ENCODE results near the gene KCNS1. TPM values are rescaled to one million over a fixed set of nuclear protein-coding genes. Genes with fewer than 3 reads are reported as not detected.

The KCNS1 gene
- total RNA-seq, 1 donor from 2014 or later, result not detected

- no peaks in the 10 kb centered on the region for H3K36me3 Mint-ChIP-seq (ENCODE audit: unreplicated experiment)
Observed at GRCh38 chr20:45088247-45088646, 12.7 kb downstream of the KCNS1 start.

GRCh38 chr20:45087814-45088213, 13.1 kb downstream of the KCNS1 start:
- no peak overlapping the region for H3K27ac Mint-ChIP-seq (ENCODE audit: unreplicated experiment)
- no peak for TF ChIP-seq CTCF (IDR thresholded peaks at IDR 0.05; ENCODE audit: partially characterized antibody, unreplicated experiment)
- peaks cover 7% of the 10 kb centered on the region for H3K4me1 Mint-ChIP-seq (ENCODE audit: low read depth, unreplicated experiment)
- no peak overlapping the region for H3K4me3 Mint-ChIP-seq (ENCODE audit: unreplicated experiment)
- no peak for DNase-seq
- H3K9me3 Mint-ChIP-seq (ENCODE audit: unreplicated experiment), result no peaks in the 10 kb centered on the region
- no peaks in the 10 kb centered on the region for H3K27me3 Mint-ChIP-seq (ENCODE audit: unreplicated experiment)
- H3K36me3 Mint-ChIP-seq (ENCODE audit: unreplicated experiment), result no peaks in the 10 kb centered on the region

More at GRCh38 chr20:45088247-45088646, 12.7 kb downstream of the KCNS1 start:
- no peaks in the 10 kb centered on the region for H3K27me3 Mint-ChIP-seq (ENCODE audit: unreplicated experiment)
- H3K4me1 Mint-ChIP-seq (ENCODE audit: low read depth, unreplicated experiment), result peaks cover 7% of the 10 kb centered on the region
- no peak overlapping the region for H3K27ac Mint-ChIP-seq (ENCODE audit: unreplicated experiment)
- no peaks in the 10 kb centered on the region for H3K9me3 Mint-ChIP-seq (ENCODE audit: unreplicated experiment)
- H3K4me3 Mint-ChIP-seq (ENCODE audit: unreplicated experiment), result no peak overlapping the region
- no peak for DNase-seq
- no peak for TF ChIP-seq CTCF (IDR thresholded peaks at IDR 0.05; ENCODE audit: partially characterized antibody, unreplicated experiment)

GRCh38 chr20:45087097-45087790, 13.7 kb downstream of the KCNS1 start:
- no peak overlapping the region for H3K27ac Mint-ChIP-seq (ENCODE audit: unreplicated experiment)
- no peak for TF ChIP-seq CTCF (IDR thresholded peaks at IDR 0.05; ENCODE audit: partially characterized antibody, unreplicated experiment)
- no peaks in the 10 kb centered on the region for H3K27me3 Mint-ChIP-seq (ENCODE audit: unreplicated experiment)
- no peaks in the 10 kb centered on the region for H3K36me3 Mint-ChIP-seq (ENCODE audit: unreplicated experiment)
- H3K9me3 Mint-ChIP-seq (ENCODE audit: unreplicated experiment), result no peaks in the 10 kb centered on the region
- no peak overlapping the region for H3K4me3 Mint-ChIP-seq (ENCODE audit: unreplicated experiment)
- DNase-seq, result no peak
- peaks cover 7% of the 10 kb centered on the region for H3K4me1 Mint-ChIP-seq (ENCODE audit: low read depth, unreplicated experiment)

DNA sequence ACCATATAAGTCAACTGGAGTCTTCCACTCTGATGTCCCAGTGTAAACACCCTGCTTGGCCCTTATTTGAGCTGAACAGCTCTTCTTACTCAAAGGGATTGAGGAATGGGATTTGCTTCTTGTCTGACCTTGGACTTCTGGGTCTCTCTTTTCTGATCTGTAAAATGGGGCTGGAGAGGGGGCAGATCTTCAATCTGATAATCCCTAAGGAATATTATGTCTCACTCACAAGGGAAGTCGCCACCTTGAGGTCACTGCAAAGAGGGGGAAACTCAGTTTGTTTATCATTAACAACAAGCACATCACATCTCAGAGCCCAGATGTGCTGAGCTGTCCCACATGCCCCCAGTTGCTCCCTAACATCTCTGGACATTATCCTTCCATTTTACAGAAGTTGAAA, 15.1 kb downstream of the KCNS1 start:
- Mint-ChIP-seq H3K4me1 (ENCODE audit: low read depth, unreplicated experiment) (peaks cover 2% of the 10 kb centered on the region), H3K36me3 (ENCODE audit: unreplicated experiment) (peaks cover 5% of the 10 kb centered on the region)

More for the DNA sequence above, 15.1 kb downstream of the KCNS1 start:
- no peak for TF ChIP-seq CTCF (IDR thresholded peaks at IDR 0.05; ENCODE audit: partially characterized antibody, unreplicated experiment)
- H3K27ac Mint-ChIP-seq (ENCODE audit: unreplicated experiment), result no peak overlapping the region
- no peaks in the 10 kb centered on the region for H3K9me3 Mint-ChIP-seq (ENCODE audit: unreplicated experiment)
- no peak overlapping the region for H3K4me3 Mint-ChIP-seq (ENCODE audit: unreplicated experiment)
- DNase-seq, result no peak
- no peaks in the 10 kb centered on the region for H3K27me3 Mint-ChIP-seq (ENCODE audit: unreplicated experiment)
